Activated CD4-positive, alpha-beta T cell treated with anti-CD3 and anti-CD28 coated beads, Interleukin-10, Interleukin-2, amounts not matched to agents 100 ng/mL and 50 ng/mL, durations not matched to agents 16 hours and 8 hours (primary cell): Measurements from ENCODE around the gene CMC2.
A peak's percentile ranks its signal among the peaks of the same experiment; 100 is the strongest.

ENCODE experiments used
- DNase-seq: peaks from one replicate; pipeline ENCODE4 v3.0.0-alpha.2; 2020

CMC2 gene

DNA sequence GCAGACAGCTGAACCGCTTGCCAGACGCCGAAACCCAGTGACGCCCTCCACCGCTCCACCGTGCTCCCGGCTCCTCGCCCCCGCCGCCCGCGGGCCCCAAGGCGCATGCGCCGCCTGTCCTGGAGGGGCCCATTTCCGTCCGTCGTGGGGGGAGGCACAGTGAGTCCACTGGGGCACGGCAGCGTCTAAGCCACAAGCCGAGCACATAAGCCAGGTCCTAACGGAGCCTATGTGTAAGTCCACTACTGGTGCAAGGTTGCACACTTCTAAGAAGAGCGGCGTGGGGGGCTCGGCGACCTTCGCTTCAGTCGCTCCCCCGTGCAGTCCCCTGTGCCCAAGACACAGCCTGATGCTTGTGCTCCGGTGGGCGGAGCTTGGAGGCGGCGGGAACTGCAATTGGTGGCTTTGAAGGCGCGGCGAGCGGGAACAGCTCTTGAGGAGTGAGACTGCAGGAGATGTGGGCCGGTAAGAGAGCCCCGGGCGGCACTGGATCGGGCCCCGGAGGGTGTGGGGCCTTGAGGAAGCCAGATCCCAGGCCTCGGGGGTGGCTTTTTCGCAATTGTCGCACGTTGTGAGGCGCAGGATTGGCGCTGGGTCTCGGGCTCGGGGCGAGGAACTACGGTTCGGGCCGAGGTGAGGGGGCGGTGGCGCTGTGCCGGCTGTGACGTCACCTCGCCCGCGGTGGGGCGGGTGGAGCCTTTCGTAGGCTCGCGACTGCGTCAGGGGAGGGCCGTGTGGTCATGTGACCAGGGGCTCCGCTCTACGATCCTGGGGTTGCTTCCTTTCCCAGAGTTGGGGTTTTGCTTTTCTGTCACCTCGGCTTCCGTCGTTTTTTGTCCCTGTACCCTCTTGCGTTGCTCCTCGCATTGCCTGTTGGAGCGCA lies at the start of gene CMC2, which contains the start of gene CENPN:
Gene CMC2, minus strand, starts transcription at position 73 of the 883 bp plus-strand sequence. CDS start 9,491 bp downstream, outside the sequence.
Gene CENPN, plus strand, starts transcription at position 402 of the 883 bp plus-strand sequence. CDS start 4,726 bp downstream, outside the sequence.
- DNase-seq: peak; percentile 98

DNA sequence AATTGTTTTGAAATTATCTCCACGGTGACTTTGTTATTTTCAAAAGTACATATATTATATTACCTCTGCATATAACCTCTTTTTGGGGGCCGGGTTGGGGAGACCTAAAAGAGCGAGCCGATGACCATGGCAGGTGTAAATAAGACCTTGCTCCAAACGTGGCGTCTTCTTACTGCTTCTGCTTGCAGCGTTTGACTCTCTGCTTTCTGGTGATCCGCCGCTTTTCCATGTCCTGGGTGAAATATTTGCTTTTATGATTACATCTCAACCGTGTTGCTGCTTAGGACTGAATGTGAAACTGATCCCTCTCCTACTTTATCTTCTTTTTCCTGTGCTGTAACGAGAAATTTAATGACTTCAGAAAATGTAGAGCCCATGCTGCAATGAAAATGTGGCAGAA lies 47.1 kb upstream of the CMC2 start:
- DNase-seq: no peak

DNA sequence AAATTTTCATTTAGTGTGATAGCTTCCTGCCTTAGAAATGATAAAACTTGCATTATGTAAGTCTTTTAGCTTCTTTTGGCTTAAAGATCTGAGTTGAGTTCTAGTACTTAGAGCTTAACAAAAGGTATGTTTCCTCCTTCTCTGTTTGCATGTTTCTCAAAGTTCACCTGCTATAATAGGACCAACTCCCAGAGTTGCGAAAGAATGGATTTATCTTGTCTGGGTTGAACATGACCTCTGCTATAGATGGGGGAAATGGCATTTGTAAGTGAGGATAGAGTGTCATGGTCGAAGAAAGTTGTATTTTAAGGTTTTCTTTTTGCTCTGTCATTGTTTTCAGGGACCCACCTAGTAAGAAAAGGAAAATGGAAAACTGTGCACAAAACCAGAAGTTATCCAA lies 36.1 kb upstream of the CMC2 start:
- no peak for DNase-seq

DNA sequence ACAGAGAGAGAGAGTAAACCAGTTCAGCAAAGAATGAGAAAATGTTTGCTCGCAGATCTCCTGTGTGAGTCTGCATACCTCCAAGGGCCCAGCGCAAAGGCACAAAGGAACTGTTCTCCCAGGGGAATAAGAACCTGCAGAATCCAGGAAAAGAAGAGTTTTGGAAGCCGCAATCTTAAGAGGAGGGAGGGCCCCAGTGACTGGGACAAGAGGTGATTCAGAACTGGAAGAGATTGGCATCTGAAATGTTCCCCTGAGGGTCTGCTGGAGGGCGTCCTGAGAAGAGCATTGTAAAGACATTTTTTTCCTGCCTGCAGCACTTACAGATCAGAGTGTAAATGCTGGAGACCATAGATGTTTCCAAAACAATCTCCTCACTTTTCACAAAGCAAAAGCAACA lies 35.0 kb upstream of the CMC2 start:
- no peak for DNase-seq

DNA sequence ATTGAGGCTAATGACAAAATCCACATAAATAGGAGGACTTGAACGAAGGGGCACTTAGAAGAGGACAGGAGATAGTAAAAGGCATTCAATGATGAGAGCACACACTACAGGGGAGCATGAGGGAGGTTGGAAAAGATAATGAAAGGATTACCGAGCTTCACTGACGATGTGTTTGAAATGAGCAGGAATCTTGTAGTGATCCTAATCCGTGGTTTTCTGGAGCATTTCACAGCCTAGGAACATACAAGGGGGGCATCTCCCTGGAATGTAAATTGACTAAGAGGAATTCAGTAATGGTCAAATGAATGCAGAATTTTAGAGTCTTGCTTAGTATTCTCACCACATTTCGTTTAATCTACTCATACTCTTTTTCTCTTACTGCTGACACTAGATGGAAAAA lies 34.2 kb upstream of the CMC2 start:
- DNase-seq: no peak

DNA sequence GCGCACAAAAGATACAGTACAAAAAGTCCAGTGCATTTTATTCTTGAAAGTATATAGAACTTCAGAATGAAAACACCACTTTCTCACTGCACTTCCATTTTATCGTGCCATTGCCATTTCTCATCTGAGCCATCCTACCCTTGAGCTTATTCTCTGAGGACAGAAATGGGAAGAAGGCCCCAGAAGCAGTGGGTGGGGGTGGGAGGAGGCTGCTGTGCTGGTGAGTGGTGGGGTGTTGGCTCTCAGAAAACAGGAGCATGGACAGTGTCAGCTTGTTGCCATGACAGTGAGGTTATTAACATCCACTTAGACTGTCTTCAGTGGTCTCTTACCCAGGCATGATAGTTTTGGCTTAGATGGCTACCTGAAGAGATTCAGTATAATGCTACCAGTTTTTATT lies 33.4 kb upstream of the CMC2 start:
- no peak for DNase-seq

DNA sequence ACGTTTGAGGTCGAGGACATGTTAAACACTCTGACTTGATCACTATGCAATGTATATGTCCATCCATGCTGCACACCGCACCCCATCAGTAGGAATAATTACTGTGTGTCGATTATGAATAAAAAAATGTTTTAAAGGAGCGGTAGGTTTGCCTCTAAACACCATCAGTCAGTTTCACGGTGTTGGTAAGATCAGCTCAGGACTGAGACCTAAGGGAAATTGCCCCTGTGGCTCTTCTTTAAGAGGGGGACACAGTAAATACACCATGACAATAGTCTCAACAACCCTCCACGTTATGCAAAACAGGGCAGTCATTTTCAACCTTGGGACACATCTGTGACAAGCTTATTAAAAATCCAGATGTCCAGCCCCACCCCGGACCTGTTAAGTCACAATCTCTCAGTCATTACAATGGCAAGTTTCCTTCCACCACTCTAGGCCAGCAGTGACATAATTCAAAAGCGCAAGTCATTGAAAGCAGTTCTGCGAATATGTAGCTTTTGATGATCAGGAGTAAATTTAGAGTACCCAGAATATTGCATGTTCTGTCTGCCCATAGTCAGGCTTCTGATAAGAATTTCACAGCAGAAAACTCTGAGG lies 30.2 kb upstream of the CMC2 start:
- peak; percentile 21 for DNase-seq

DNA sequence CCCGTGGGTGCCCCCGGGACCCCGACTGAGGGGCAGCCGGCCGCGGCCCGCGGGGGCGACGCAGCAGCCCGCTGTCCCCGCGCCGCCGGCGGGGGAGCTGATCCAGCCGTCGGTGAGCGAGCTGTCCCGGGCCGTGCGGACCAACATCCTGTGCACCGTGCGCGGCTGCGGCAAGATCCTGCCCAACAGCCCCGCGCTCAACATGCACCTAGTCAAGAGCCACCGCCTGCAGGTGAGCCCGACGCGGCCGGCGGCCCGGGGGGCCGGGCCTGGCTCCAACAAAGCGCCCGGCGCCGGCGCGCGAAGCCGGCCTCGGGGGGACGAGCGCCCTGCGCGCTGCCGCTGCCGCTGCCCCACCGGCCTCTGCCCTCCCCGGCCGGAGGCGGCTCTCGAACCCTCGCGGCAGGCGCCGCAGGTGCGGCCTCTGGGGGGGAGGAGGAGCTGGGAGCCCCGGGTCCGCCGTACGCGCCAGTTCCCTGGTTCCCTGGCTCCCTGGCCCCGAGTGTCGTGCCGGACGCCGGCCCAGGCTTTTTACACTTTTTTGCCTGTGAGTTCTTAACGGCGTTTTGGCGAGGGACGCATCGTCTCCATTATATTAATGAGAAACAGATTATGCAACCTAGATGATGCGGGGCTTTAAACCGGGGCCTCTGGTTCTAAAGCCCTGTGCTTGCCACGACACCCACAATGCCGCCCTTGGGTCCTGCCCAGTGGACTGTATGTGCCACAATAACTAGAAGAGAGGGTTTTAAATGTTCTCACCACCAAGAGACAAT lies 29.5 kb upstream of the CMC2 start:
- DNase-seq: peak; percentile 44

DNA sequence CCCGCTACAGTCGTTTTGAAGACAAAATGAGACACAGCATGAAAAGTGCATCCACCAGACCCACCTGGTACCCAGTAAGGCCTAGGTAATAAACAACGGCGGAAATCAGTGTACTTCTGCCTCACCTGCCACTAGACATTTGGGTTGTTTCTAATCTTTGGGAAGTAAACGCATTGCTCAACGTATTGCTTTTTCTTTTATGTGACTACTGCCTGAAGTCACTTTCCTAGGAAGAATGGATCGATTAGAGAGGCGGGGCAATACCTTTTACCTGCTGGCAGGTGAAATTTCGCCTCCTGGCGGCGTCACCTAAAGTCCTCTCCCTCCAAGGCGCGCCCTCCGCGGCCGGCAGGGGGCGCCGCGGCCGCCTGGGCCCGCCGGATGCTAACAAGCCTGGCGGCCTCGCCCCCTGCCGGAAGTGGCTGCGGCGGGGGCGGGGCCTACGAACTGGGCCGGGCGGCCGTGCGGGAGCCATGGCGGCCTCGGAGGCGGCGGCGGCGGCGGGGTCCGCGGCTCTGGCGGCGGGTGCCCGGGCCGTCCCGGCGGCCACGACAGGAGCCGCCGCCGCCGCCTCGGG lies 28.8 kb upstream of the CMC2 start, which contains the start of gene ATMIN:
Gene ATMIN, plus strand, starts transcription at position 445 of the 577 bp plus-strand sequence. Its CDS starts 29 bp downstream, at position 474.
- DNase-seq: peak; percentile 93

DNA sequence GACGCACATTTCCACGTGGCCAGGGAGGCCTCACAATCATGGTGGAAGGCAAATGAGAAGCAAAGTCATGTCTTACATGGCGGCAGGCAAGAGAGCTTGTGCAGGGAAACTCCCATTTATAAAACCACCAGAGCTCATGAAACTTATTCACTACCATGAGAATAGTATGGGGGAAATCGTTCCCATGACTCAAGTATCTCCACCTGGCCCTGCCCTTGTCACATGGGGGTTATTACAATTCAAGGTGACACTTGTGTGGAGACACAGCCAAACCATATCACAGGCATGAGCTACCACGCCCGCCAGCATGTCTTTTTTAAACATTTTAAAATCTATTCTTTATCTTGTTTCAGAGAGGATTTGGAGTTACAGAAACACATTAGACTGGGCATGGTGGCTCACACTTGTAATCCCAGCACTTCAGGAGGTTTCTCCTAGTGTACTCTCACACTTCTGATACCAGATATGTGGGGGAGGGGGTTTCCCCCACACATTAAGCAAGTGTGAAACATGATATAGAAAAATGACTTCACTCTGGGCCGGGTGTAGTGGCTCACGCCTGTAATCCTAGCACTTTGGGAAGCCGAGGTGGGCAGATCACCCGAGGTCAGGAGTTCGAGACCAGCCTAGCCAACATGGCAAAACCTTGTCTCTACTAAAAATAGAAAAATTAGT lies 23.4 kb upstream of the CMC2 start:
- no peak for DNase-seq

DNA sequence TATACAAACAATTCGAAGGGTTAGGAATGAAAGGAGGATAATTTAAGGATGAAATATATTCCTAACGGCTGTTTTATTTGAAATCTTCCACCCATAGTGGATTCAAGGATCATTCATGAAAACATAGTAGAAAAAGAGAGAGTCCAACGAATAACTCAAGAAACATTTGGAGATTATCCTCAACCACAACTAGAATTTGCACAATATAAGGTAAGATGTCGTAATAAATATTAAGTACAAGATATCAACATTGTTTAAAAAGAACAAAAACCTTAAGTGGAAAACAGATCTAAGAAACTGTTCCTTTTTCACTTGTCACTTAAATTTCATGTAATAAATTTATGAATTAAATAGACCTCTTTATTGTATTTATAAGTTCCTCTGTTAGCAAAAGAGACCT lies 19.7 kb upstream of the CMC2 start:
- DNase-seq: no peak

DNA sequence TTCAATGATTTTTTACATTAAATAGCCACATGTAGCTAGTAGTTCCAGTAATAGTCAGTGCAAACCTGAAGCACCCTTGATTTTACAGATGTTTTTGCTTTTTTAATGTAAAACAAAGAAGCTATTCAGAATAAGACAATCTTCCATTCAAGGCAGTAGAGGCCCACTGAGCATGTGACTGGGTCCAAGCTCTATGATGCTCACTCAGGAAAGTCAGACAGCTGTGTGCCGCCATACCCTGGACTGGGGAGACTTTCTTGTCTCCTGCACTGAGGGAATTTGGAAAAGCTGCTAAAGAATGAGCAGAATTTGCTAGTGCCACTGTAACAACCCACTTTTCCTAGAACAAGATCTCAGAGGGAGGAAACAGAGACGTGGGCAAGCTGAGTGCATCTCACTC lies 11.8 kb upstream of the CMC2 start:
- no peak for DNase-seq

DNA sequence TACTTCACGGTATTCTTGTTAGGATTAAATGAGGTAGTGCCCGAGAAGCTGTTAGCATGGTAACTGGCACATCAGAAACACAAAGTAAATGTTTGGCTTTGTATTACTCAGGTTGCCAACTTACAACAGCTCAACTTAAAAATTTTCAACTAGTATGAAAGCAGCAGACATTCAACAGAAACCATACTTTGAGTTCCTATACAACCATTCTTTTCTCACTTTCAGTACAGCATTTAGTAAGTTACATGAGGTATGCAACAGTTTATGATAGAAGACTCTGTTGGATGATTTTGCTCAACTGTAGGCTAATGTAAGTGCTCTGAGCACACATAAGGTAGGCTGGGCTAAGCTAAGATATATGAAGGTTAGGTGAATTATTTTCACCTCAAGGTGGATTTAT lies 8.0 kb upstream of the CMC2 start:
- peak; percentile 24 for DNase-seq

DNA sequence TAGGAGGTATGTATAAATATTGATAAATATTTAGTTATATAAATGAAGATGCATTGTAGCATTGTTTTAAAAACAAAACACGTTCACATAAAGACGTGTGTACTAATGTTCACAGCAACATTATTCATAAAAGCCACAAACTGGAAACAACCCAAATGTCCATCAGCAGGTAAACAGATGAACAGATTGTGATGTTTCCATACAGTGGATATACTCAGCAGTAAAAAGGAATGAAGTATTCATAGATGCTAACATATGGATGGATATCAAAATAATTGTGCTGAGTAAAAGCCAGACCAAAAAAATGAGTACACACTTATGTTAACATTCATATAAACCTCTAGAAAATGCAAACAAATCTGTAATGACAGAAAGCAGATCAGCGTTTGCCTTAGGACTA lies 6.3 kb upstream of the CMC2 start:
- DNase-seq: no peak

DNA sequence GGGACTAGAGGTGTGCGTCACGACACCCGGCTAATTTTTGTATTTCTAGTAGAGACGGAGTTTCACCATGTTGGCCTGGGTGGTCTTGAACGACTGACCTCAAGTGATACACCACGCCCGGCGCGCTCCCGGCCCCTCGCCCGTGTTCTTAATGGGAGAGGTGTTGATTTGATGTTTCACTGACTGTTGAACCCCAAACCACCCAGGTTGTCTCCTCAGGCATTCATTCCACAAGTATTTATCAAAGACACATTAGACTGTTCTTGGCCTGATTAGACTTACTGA lies 1.8 kb upstream of the CMC2 start:
- no peak for DNase-seq

DNA sequence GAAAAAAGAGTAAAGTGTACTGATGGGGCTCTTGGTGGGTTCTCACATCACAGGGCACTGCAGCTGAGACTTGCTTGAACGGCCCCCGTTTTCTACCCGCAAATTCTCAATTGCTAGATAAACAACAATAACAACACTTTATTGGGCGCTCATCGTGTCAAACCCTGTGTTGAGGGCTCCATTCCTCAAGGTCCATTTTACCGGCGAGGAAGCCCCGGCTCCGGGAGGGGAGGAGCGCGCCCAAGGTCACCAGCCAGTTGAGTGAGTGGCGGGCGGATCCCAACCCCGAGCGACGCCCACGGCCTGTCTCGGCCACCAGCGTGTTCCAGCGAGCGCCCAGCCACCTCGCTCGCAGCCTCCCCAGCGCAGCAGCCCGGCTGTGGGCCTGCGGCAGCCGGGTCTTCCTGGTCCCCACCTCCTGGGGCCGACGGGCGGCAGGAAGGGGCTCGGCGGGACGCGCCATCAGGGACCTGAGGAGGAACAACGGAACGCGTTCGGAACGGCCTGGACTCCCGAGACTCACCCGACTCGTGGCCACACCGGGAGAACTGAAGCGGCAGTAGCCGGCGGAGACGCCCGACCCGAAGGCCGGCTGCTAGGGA lies 373 bp downstream of the CMC2 start:
- peak; percentile 79 for DNase-seq

DNA sequence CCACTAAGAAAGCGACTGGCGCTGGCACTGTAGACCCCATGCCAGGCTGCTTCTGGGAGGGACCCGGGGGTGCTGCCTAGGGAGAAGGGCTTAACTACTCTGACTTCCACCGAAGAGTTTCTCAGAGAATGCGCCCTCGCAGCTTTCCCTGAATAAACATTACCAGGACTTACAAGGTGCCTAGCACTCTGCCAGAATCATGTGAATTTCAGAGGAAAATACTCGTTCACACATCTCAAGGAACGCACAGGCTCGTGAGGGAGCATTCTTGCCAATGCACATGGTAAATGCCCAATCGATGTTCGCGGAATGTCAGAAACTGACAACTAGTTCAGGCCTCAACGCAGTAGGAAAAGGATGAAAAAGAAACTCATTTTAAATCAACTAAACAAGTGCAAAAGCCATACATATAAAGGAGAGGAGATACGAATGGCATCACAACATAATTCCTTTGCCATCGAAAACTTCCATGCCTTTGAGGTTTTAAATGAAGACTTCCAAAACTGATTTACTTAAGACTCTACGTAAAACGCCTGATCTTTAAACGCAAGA lies 999 bp downstream of the CMC2 start:
- DNase-seq: no peak

DNA sequence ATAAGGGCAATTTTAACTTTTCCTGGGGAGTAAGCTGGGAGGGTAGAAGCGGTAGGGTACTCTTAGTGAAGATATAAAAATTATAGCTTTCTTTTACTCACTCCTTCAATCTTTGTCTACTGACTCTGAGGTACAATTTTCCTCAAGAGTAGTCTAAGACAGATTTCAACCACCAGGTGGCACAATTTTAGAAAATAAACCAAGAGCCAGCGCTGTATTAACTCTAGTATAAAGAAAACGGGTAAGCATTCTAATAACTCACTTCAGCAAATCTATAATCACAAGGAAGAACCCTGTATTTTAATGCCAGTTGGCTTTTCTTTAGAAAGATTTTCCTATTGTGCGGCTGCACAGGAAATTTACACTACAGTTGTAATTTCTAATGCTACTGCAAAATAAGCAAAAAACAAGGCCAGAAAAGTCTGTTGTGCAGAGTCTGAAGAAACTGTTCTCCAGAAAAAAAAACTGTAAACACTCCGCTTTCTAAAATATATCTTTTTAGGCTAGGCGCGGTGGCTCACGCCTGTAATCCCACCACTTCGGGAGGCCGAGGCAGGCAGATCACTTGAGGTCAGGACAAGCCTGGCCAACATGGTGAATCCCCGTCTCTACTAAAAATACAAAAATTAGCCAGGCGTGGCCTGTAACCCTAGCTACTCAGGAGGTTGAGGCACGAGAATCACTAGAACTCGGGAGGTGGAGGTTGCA lies 1.9 kb downstream of the CMC2 start:
- DNase-seq: peak; percentile 67

DNA sequence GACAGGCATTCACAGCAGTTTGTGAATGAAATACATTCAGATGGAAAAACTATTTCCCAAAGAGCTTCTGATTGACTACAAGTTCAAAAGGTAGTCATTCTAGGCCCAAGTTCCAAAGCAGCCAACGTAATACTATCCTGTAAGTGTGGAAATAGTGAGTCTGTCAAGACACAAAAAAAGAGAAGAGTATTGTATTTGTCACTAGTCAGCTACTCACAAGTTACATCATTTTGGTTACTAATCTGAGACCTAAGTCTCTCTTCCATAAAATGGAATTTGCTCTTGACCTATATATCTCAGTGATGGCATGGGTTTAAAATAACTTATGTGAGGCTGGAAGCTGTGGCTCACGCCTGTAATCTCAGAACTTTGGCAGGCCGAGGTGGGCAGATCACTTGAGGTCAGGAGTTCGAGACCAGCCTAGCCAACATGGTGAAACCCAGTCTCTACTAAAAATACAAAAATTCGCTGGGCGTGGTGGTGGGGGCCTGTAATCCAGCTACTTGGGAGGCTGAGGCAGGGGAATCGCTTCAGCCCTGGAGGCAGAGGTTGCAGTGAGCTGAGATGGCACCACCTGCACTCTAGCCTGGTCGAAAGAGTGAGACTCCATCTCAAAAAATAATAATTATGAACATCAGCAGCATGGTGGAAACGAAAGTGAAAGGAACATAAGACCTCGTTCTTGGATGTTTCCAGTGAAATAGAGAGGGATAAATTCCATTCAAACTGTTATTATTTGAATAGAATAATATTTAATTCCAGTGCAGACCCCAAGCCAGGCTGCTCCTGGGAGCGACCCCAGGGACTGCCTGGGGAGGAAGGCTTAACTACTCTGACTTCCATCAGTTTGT lies 2.9 kb downstream of the CMC2 start:
- DNase-seq: peak; percentile 47

DNA sequence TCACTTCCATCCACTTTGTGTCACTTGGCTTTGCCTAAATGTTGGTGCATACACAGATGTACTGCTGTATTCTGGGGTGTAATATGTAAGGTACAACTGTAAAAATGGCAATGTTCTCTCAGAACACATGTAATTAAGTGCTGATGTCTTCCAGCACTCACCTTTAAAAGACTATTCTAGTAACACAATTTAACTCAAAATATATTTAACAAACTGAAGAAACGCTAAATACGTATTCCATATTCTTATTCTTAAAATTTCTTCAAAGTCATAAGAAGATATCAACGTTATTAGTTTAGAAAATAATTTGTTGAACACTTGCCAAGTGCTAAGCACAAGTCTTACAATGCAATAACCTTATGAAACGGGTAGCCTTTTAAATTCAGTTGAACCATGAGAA lies 3.6 kb downstream of the CMC2 start:
- DNase-seq: no peak
